Measurements from ENCODE around the gene CCDC88C.

Gene CCDC88C

DNA sequence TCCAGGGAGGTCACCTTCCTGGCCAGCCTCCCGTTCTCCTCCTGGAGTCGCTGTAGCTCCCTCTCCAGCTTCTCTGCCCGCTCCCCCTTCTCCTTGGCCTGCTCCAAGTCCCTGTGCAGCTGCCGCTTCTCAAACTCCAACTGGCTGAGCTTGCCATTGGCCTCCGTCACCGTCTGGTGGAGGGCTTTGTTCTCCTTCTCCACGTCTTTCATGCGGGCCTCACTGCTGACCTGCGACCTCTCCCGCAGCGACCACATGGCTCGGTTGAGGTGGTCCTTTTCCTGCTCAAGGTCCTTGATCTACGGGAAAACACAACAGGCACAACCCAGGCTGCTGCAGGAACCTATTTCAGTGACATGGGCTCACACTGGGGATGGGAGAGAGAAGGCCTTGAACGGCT, 103.8 kb downstream of the CCDC88C start:
- in situ Hi-C loops (cut with HindIII; ENCODE audit: low sequenced_read_pairs), result no loop called here

- in situ Hi-C loops (cut with HindIII; ENCODE audit: low sequenced_read_pairs), result no loop called here
Observed at GRCh38 chr14:91313154-91313850, 104.3 kb downstream of the CCDC88C start.

- in situ Hi-C loops (cut with HindIII; ENCODE audit: low sequenced_read_pairs), result no loop called here
Observed at GRCh38 chr14:91311284-91311662, 106.3 kb downstream of the CCDC88C start.

GRCh38 chr14:91310606-91311283, 106.9 kb downstream of the CCDC88C start:
- in situ Hi-C loops (cut with HindIII; ENCODE audit: low sequenced_read_pairs), result no loop called here

GRCh38 chr14:91309756-91310280, 107.8 kb downstream of the CCDC88C start:
- in situ Hi-C loops (cut with HindIII; ENCODE audit: low sequenced_read_pairs), result no loop called here

GRCh38 chr14:91308337-91308736, 109.3 kb downstream of the CCDC88C start:
- in situ Hi-C loops (cut with HindIII; ENCODE audit: low sequenced_read_pairs), result no loop called here

DNA sequence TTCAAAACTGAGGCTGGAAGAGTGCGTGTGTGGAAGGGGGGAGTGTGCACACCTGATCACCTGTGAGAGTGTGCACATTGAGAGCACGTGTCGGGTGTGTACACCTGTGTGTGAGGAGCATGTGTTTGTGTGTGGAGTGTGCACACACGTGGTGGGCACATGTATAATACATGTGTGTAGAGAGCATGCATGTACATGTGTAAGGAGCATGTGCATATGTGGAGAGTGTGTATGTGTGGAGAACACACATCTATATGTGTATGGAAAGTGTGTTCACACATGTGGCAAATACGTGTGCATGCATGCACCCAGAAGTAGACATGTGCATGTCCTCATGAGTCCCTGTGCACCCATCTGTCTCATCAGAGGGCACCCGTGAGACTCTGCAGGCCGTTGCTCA, 110.0 kb downstream of the CCDC88C start:
- in situ Hi-C loops (cut with HindIII; ENCODE audit: low sequenced_read_pairs), result no loop called here

DNA sequence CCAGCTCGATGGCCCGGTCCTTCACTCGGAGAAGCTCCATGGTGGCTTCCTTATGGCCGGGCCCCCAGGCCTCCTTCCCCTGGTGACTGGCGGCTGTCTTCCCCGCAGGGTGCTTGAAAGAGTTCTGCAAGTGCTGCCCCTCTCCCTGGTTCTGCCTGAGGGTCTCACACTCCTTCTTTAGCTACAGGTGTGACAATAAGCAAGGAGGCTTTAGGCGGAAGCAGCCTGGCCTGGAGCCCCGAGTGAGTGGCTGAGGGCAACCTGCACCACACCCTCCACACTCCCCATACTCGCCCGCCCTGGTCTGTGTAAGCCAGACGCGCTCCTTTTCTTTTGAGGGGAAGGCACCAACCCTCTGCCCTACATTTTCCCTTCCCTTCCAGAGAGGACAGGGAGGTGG, 110.6 kb downstream of the CCDC88C start:
- in situ Hi-C loops (cut with HindIII; ENCODE audit: low sequenced_read_pairs), result no loop called here

GRCh38 chr14:91306547-91306946, 111.1 kb downstream of the CCDC88C start:
- in situ Hi-C loops (cut with HindIII; ENCODE audit: low sequenced_read_pairs), result no loop called here

GRCh38 chr14:91305650-91306431, 111.8 kb downstream of the CCDC88C start:
- in situ Hi-C loops (cut with HindIII; ENCODE audit: low sequenced_read_pairs), result no loop called here

DNA sequence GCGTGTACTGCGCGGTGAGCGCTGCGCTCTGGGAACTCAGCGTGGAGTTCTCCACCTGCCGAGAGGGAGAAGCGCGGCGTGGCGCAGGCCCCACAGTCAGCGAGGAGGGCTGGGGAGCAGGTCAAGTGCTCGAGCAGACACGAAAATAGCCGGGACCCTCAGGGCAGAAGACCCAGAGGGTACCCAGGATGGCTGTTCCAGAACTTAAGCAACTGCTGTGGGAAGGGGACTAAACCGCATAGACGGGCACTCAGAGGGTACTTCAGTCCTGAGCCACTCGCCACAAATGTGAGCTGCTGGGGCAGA, 113.7 kb downstream of the CCDC88C start:
- in situ Hi-C loops (cut with HindIII; ENCODE audit: low sequenced_read_pairs), result no loop called here

GRCh38 chr14:91303091-91303923, 114.3 kb downstream of the CCDC88C start:
- in situ Hi-C loops (cut with HindIII; ENCODE audit: low sequenced_read_pairs), result no loop called here

DNA sequence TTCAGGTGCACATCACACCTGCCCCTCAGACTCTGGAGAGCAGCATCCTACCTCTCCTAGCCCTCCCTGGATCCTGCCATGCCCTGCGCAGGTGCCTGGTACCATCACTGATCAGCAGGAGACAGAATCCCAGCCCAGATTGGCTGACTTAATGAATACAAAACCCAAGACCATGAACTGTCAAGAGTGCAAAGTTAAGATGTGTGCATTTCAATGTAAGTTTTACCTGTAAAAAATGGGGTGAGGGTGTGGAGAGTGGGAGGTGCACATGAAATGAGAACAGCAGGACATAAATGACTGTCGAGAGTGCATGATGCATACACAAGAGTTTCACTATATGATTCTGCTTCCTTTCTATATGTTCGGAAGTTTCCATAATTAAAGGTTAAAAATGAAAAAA, 115.2 kb downstream of the CCDC88C start:
- in situ Hi-C loops (cut with HindIII; ENCODE audit: low sequenced_read_pairs), result no loop called here

DNA sequence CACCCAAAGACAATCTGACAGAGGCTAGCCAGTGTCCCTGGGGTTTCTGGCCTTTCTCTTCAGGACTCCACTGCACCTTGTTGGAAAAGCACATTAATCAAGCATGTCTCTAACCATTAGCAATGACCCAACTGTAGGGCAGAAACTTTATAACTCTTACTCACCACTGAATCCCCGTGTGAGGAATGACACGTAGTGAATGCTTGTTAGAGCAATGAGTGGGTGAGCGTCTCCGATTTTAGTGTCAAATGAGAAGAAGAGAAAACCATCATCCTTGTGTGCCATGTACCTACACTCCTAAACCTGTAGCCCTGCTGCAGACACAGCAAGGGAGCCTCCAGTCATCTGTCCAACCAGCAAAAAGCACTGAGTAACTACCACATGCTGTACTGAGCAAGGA, 116.7 kb downstream of the CCDC88C start:
- in situ Hi-C loops (cut with HindIII; ENCODE audit: low sequenced_read_pairs), result no loop called here

DNA sequence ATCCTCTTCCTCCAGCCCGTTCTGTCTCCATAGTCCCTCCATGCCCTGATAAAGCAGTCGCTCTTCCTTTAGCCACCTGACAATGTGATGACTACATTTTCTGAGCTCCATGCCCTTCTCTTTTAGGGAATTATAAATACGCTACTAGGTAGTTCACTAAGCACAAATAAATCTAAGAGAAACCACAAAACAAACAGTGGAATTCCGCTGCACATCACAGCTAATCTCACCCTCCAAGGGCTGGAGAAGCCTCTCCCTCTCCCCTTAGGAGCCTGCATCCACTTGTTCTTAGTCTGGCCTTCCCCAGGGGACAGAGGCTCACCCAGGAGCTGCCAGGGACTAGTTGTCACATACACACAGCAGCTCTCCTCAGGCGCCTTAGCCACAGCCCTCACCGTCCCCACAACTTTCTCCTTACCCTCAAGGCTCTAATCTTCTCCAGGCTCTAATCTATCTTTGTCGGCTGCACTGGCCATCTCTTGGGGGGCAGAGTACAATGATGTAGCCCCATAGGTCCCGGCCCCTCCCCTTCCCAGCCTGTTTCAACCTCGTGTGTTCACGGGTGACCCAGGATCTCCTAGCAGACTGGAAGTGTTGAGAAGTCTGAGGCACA, 117.2 kb downstream of the CCDC88C start:
- in situ Hi-C loops (cut with HindIII; ENCODE audit: low sequenced_read_pairs), result no loop called here

DNA sequence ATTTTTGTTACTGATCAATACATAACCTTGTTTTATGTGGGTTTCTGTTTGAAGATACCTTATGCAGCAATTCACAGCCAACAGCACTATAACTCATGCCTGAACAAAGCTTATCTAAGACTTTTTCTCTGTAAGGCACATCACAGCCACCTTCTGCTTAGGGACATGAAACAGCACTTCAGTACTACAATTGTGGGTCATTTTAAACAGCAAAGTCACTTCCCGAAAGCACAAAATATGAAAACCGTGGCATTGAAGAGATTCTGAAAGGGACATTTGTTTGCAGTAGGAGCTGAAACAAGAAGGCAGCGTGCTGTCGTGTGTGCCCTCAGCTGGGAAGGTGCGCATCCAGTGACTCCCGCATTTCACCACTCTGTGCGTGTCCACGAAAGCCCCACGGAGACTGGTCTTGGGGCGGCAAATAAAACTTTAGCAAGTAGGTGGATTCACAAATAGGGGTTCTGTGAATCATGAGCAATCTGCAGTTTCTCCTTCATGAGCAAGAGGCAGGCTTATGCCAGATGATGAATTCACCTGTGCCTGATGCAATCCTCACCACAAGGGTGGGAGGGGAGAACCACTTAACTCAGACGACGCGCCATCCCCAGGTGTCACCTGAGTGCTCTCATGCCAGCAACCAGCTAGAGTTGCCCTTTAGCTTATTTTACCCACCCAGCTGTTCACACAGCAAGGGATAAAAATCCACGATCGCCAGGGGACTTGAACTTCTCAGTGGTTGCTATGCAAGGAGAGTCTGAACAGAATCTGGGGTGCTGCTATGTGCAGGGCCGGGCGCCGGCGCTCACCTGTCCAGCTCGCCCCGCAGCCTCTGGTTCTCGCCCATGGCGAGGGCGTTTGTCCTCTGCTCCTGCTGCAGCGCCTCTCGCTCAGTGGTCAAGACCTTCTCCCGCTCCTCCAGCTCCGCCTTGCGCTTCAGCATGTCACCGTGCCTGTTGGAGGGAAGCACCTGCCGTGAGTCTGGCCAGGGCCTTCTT, 118.2 kb downstream of the CCDC88C start:
- in situ Hi-C loops (cut with HindIII; ENCODE audit: low sequenced_read_pairs), result loop anchor here (10.0 to 25.0 kb wide), 4 partner anchors 88 to 563 kb away; partner anchors contain the start of gene TC2N

DNA sequence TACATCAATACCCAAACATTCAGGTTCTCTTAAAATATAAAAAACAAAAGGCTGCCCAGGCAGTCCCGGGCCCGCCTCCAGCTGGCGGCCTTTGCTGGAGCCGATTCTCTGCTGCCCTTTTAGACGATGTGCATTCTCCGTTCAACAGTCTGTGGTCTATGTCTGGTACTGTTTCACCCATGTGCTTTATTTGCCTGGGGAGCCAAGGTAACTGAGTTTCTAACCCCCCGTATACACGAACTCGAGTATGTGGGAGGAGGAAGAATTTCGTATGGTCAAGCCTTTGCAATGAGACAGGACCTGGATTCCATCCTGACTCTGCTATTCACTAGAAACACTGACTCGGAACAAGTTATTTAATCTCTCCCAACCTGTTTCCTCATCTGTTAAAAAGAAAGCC, 119.0 kb downstream of the CCDC88C start:
- in situ Hi-C loops (cut with HindIII; ENCODE audit: low sequenced_read_pairs), result loop anchor here (10.0 to 25.0 kb wide), 4 partner anchors 89 to 564 kb away; partner anchors contain the start of gene TC2N

- in situ Hi-C loops (cut with HindIII; ENCODE audit: low sequenced_read_pairs), result loop anchor here (10.0 to 25.0 kb wide), 4 partner anchors 90 to 565 kb away; partner anchors contain the start of gene TC2N
Observed at GRCh38 chr14:91297081-91297711, 120.4 kb downstream of the CCDC88C start.
